Mucosa of descending colon (tissue), 3 donors: ENCODE results near the gene FAM13B. TPM values are rescaled to one million over a fixed set of nuclear protein-coding genes. Genes with fewer than 3 reads are reported as not detected.
"Not testable (repeated sequence)": the region's sequence is repeated elsewhere in the genome, so short reads cannot be mapped to it uniquely, and the experiment has no call there.

ENCODE experiments used
- ATAC-seq: fragments of 200-7000 bp; cut with Tn5 transposase; one replicate; pipeline ENCODE4 v1.9.1; 2020; ENCODE audit warnings: mild to moderate bottlenecking, moderate library complexity
- DNase-seq, 3 donors: peaks; one replicate each; pipeline ENCODE4 v3.0.0-alpha.2; 2020
- H3K36me3 ChIP-seq: fragments of 200-600 bp; one replicate; pipeline ENCODE4 v1.8.0; 2021; ENCODE audit warnings: low read depth, mild to moderate bottlenecking
- H3K4me1 ChIP-seq: fragments of 200-600 bp; one replicate; pipeline ENCODE4 v1.8.0; 2021; ENCODE audit warnings: low read depth, mild to moderate bottlenecking
- H3K4me3 ChIP-seq: fragments of 200-600 bp; one replicate; pipeline ENCODE4 v1.8.0; 2021; ENCODE audit warnings: mild to moderate bottlenecking
- H3K9me3 ChIP-seq: fragments of 200-600 bp; one replicate; pipeline ENCODE4 v1.8.0; 2021; ENCODE audit warnings: mild to moderate bottlenecking
- CTCF ChIP-seq: fragments of 200-600 bp; IDR thresholded peaks from one replicate; pipeline ENCODE4 v1.8.0; 2022; ENCODE audit warnings: antibody characterized with exemption, mild to moderate bottlenecking
- intact Hi-C, 2 donors: fragments of 100-400 bp; cut with DNase I in 1 of 2; cut with micrococcal nuclease in 1 of 2; formaldehyde crosslinking; loops; one replicate each; pipeline versions ENCODE4 v1.11.0 to v1.11.1; 2022; cut with DNase I, micrococcal nuclease
- total RNA-seq, 3 donors: library from RNA; stranded (reverse); fragmentation: NEBNext Ultra II Directional in 2 of 3; extraction: Animal tissue kit (Norgen Biotek cat#: 25700) in 2 of 3; gene quantifications; one replicate each; pipeline versions ENCODE4 v1.2.1 to v1.2.4, GENCODE V29; 2021 to 2023
- donor health status: DM: no; HTN: no; CAD: no; lungs with moderate emphysema.
- donor health status: DM: no; HTN: no; CAD: no.
- donor health status: DM: no; HTN: yes; CAD: no.

Gene FAM13B
- total RNA-seq, 3 donors from 2014 or later = 25.5 to 58.4 (median 25.8) TPM

- Histone ChIP-seq H3K9me3 (no peaks in the 10 kb centered on the region), H3K4me3 (no peak overlapping the region), H3K36me3 (no peaks in the 10 kb centered on the region), H3K4me1 (peaks cover 5% of the 10 kb centered on the region)
- DNase-seq (no peak), ATAC-seq (no peak)
- no peak for TF ChIP-seq CTCF
- intact Hi-C loops = no loop called here
Observed at GRCh38 chr5:137994556-137994955, 38.3 kb downstream of the FAM13B start.

- H3K4me1 ChIP-seq = no peaks in the 10 kb centered on the region
- TF ChIP-seq CTCF = no peak
- ATAC-seq (no peak), DNase-seq (no peak)
- H3K36me3 ChIP-seq = no peaks in the 10 kb centered on the region
- H3K4me3 ChIP-seq = no peak overlapping the region
- no peaks in the 10 kb centered on the region for H3K9me3 ChIP-seq
- intact Hi-C loops = no loop called here
Observed at GRCh38 chr5:137989419-137989818, 43.5 kb downstream of the FAM13B start.

- Histone ChIP-seq H3K36me3 (no peaks in the 10 kb centered on the region), H3K4me3 (no peak overlapping the region), H3K4me1 (no peaks in the 10 kb centered on the region), H3K9me3 (no peaks in the 10 kb centered on the region)
- DNase-seq = no peak
- intact Hi-C loops = no loop called here
- no peak for TF ChIP-seq CTCF
- ATAC-seq = no peak
Observed at GRCh38 chr5:137975208-137975607, 57.7 kb downstream of the FAM13B start.

- DNase-seq, H3K36me3 ChIP-seq, intact Hi-C loops: not testable (repeated sequence)
Observed at GRCh38 chr5:137970384-137970783, 62.5 kb downstream of the FAM13B start.

GRCh38 chr5:137960819-137961218 is 72.1 kb downstream of the FAM13B start:
- TF ChIP-seq CTCF = no peak
- no peaks in the 10 kb centered on the region for H3K4me1 ChIP-seq
- no peak overlapping the region for H3K4me3 ChIP-seq
- intact Hi-C loops = no loop called here
- H3K36me3 ChIP-seq = no peaks in the 10 kb centered on the region
- DNase-seq (no peak), ATAC-seq (no peak)
- no peaks in the 10 kb centered on the region for H3K9me3 ChIP-seq

More at GRCh38 chr5:137970384-137970783, 62.5 kb downstream of the FAM13B start:
- H3K9me3 ChIP-seq, ATAC-seq, H3K4me3 ChIP-seq, H3K4me1 ChIP-seq: not testable (repeated sequence)

GRCh38 chr5:137960141-137960540 is 72.7 kb downstream of the FAM13B start:
- H3K36me3 ChIP-seq = no peaks in the 10 kb centered on the region
- ATAC-seq = no peak
- no peak for TF ChIP-seq CTCF
- H3K4me1 ChIP-seq = no peaks in the 10 kb centered on the region
- no peak for DNase-seq
- intact Hi-C loops = no loop called here
- H3K4me3 ChIP-seq = no peak overlapping the region
- H3K9me3 ChIP-seq = no peaks in the 10 kb centered on the region
